HG03064 (cell line): ENCODE measurements around the gene SPINK9.

Experiments
- ATAC-seq: cut with Tn5 transposase; IDR thresholded peaks from one replicate; pipeline ENCODE4 v1.9.1; 2021; ENCODE audit warnings: low read depth; ENCODE audit not compliant: unreplicated experiment

The SPINK9 gene

DNA sequence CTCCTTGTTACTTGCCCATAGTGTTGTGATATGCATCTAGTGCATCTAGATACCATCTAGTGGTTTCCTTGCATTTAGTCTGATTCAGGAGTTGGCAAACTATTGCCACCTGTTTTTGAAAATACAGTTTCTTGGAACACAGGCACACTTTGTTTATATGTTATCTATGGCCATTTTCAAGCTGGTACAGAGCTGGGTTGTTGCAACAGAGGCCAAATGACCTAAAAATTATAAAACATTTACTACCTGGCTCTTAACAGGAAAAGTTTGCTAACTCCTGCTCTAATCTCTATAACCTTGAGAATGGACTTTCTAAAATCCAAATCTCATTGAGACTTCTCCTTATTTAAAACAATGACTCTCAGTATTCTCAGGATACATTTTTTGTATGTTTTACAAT lies 29.0 kb downstream of the SPINK9 start:
- ATAC-seq: no peak

DNA sequence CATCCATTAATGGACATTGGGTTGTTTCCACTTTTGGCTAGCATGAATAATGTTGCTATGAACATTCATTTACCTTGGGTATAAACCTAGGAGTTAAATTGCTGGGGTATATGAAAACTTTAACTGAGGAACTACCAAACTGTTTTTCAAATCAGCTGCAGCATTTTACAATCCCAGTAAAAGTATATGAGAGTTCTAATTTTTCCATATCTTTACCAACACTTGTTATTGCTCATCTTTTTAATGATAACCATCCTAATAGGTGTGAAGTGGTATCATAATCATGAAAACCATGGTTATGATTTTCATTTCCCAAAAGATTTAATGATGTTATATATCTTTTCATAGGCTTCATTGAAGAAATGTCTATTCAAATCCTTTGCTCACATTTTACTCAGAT lies 32.9 kb downstream of the SPINK9 start:
- ATAC-seq: no peak

DNA sequence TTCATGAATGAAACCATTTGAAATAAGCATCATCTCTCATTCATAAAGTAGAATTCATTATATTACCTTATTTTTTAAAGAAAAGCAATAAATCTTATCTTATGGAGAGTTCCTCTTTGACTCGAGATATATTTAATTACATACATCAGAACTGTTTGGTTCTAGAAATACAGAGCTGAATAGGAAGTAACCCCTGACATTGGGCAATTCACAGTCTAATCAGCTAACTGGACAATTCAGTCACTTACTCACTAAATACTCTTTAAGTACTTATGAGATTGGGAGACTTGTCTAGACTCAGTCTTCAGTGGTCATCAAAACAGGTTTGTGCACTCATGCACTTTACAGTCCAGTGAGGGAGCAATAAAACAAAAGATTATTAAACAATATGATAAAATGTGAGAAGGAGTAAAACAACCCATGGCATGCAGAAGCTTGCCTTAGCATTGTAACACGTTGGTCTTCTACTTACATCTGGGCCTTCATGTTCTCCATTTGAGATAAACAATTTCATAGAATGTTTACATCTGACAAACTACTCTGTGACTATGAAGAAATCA lies 36.9 kb downstream of the SPINK9 start:
- ATAC-seq: no peak

GRCh38 chr5:148372893-148373292 lies 37.5 kb downstream of the SPINK9 start:
- no peak for ATAC-seq

GRCh38 chr5:148374690-148375360 lies 39.5 kb downstream of the SPINK9 start:
- ATAC-seq: no peak

- no peak for ATAC-seq
These were observed 40.8 kb downstream of the SPINK9 start for GRCh38 chr5:148376198-148376597.

GRCh38 chr5:148378670-148379069 lies 43.3 kb downstream of the SPINK9 start:
- ATAC-seq: no peak

DNA sequence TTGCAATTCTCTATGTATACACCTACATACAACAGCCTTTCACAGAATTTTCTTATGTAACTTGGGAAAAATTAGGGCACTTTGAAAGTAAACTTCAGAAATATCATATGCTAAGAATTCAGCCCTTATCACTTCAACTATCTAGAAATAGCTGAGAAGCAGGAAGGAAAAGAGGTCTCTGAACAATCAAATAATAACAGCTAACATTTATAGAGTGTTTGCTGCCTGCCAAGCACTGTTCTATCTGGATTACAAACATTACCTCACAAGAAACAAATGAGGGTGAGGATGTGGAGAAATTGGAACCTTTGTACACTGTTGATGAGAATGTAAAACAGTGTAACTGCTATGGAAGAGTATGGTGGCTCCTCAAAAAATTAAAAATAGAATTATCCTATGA lies 44.0 kb downstream of the SPINK9 start:
- ATAC-seq: no peak

GRCh38 chr5:148381906-148382305 lies 46.5 kb downstream of the SPINK9 start:
- ATAC-seq: no peak

GRCh38 chr5:148382961-148383360 lies 47.6 kb downstream of the SPINK9 start:
- ATAC-seq: no peak

DNA sequence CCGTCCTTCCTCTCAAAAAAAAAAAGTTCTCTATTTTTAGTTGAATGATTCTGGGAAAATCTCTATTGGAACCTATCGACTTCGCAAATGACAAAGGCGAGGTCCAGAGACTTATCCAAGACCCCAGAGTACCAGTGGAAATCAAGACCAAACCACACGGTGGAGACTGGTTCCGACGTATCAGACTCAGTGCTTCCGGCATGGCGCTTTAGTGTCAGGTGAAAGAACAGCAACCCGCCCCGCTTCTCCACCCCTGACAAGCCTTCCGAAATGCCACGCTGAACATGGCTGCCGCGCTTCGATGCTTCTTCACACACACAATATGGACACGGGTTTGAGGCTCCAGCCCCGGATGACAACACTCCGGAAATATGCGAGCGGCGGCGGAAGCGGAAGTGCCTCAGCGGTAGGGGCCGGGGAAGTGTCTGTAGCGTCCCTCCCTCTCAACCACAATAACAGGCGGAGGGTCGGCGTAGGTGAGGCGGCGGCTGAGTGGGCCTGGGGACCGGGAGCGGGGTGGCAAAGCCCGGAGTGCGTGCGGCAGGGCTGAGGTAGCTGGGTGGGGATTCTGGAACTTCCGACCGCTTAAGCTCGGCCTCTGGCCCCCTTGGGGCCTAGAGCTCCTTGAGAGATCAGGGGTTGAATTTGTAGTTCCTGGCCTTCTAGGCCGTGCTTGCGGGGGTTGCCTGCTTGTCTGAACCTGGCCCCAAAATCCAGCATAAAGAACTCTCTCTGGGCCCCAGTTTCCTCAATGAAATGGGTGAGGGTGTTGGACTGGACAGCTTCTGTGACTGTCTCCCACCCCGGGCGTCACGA lies 48.4 kb downstream of the SPINK9 start, which contains the start of gene FBXO38:
Gene FBXO38, plus strand, starts transcription at position 395 of the 816 bp plus-strand sequence. CDS start 10,819 bp downstream, outside the sequence.
- ATAC-seq: peak; percentile 99

DNA sequence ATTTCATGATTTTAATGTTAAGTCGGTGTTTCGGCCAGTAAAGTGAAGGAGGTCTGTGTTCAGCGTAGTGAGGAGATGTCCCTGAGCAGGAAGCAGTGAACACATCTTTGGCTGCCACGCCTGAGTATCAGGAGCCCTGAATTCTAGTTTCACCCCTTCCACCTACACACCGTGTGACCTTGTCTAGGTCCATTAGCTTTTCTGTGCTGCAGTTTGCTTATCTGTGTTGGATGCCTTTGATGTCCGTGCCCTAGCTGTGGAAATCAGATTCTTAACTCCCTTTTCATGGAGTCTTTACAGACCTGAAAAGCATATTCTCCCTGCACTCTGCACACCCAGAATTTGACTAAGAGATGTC lies 49.0 kb downstream of the SPINK9 start:
- peak; percentile 27 for ATAC-seq

GRCh38 chr5:148385094-148385493 lies 49.7 kb downstream of the SPINK9 start:
- no peak for ATAC-seq

GRCh38 chr5:148386041-148386440 lies 50.7 kb downstream of the SPINK9 start:
- no peak for ATAC-seq

- ATAC-seq: no peak
These were observed 52.0 kb downstream of the SPINK9 start for GRCh38 chr5:148387325-148387724.

DNA sequence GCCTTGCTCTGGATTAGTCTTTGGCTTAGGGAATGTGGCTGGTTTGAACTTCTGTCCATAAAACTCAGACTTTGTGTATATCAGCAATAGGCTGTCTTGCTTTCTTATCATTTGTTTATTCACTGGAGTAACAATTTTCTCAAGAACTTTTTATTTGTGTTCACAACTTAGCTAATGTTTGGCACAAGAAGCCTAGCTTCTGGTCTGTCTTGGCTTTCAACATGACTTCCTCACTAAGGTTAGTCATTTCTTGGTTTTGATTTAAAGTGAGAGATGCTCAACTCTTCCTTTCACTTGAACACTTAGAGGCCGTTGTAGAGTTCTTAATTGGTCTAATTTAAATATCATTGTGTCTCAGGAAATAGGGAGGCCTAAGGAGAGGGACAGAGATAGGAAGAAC lies 53.3 kb downstream of the SPINK9 start:
- ATAC-seq: peak; percentile 31
